ENCODE results near the gene AGAP1.
A peak's percentile ranks its signal among the peaks of the same experiment; 100 is the strongest.

The AGAP1 gene

DNA sequence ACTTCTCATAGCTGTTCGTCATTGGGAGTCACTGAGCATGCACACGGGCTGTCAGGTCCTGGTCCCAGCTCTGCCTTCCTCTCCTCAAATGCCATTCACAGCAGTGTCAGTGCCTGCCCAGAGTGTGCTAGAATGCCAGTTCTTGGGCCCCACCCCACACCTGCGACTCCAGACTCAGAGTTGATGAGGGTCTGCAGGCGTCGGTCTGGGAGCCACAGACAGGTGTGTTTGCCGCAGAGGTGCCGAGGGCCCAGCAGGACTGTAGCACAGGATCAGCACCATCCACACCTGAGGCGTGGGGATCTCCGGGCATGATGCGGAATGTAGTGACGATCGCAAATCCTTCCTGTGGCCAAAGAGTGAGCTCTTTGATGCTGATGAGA lies 56.5 kb downstream of the AGAP1 start:
- DNase-seq (ENCODE audit: low read depth) = no peak

DNA sequence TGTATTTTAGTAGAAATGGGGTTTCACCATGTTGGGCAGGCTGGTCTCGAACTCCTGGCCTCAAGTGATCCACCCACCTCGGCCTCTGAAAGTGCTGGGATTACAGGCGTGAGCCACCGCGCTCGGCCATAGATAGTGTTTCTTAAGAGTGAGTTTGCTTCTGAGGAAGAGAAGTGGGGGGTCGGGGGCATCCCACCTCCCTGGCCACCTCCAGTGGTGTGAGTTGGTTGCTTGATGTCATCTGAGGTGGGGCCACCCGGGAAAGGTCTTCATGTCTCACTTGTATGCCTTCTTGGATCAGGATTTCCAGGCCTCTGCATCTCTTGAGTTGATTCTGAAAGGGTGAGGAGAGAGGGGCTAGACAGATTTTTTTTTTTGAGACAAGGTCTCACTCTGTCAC lies 57.1 kb downstream of the AGAP1 start:
- DNase-seq (ENCODE audit: low read depth) = no peak

DNA sequence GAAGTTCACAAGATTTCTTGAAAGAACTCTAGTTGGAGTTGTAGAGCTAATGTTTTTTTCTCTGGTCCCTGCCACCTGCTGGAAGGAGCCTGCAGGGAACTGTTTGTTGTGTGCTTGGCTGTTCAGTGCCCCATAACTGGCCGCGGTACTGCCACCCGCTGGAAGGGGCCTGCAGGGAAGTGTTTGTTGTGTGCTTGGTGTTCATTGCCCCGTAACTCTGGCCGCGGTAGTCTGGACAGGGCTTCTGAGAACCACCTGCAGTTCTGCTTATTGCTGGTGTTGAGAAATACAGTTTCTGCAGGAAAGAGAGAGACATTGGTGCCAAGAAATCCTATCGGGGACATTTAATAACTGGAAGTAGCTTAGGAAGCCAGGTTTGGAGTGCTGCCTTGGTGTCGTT lies 58.1 kb downstream of the AGAP1 start:
- DNase-seq (ENCODE audit: low read depth) = peak; percentile 57

DNA sequence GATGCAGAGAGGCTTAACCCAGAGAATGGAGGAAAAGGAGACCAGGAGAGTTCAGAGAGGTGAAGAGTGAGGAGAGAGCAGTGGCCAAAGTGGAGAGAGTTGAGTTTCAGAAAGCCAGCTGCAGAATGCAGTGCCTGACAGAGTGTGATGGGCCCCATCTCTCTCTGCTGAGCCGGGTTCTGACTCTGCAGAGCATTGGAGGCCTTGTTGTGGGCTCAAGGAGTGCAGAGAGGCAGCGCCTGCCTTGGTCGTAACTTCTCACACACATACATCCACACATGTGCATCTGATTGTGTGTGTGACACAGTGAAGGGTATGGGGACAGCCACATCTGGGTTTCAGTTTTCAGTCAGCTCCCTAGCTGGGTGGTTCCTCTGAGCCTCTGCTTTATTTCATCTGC lies 58.8 kb downstream of the AGAP1 start:
- no peak for DNase-seq (ENCODE audit: low read depth)

DNA sequence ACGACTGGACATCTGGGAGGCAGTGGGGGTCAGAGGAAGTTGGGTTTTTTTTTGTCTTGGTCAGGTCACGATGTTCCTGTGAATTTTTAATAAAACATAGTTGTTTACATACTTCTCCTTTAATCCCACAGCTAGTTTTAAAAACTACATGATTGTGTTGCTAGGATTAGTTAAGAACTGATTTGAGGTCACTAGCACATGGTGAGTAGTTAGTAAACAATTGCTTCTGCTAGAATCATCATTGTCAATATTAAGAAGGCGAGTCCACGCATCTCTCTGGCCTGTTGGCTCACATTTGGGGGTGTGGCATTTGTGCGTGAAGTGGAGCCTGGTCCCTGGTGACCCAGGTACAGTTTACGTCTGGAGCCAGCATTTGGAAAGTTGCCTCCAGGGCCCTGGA lies 59.4 kb downstream of the AGAP1 start:
- DNase-seq (ENCODE audit: low read depth) = no peak

DNA sequence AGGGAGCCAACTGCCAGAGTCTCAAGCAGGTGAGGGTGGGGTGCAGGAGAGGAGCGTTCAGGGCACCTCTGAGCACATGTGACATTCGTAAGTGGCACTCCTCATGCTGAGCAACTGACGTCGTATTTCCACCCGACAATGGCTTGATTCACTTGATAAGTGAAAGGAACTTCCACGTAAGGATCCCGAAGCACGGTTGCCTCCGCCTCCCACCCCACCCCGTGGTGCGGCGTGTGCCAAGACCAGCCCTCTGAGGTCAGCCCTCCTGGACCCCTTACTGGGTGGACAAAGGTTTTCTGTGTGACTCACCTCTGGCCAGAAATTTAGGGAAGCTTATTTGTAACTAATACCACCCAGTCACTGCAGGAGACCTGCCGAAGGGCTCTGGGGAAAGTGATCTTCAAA lies 59.9 kb downstream of the AGAP1 start:
- DNase-seq (ENCODE audit: low read depth) = no peak

DNA sequence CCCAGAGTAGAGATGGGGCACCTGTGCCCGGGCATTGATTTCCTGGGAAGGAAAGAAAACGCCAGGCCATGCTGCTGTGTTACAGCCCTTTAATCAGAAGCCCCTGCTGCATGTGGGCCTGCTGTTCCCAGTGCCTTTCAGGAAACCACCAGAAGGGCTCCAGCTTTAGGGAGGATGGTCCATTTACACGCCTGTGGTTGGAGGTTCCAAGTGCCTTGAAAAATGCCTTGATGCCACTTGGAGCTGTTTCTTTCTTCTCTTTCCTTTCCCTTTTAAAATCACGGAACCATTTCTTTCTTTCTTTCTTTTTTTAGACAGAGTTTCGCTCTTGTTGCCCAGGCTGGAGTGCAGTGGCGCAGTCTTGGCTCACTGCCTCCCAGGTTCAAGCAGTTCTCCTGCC lies 60.5 kb downstream of the AGAP1 start:
- DNase-seq (ENCODE audit: low read depth) = no peak

DNA sequence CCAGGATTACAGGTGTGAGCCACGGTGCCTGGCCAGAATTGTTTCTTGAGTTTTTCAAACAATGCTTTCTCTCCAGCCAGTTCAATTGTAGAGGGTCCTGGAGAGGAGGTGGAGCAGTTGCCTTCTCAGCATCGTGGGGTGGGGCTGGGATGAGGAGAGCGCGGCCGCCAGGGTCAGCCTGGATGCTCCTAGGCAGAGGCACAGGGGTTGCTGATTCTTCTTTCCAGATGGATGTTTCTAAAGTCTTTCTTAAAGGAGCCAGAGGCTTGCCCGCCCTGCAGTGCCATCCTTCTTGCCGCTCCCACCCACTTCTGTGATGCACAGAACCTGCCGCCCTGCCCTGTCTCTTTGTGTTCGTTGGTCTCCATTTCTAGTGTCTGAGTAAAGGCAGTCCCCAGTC lies 61.1 kb downstream of the AGAP1 start:
- DNase-seq (ENCODE audit: low read depth) = no peak

DNA sequence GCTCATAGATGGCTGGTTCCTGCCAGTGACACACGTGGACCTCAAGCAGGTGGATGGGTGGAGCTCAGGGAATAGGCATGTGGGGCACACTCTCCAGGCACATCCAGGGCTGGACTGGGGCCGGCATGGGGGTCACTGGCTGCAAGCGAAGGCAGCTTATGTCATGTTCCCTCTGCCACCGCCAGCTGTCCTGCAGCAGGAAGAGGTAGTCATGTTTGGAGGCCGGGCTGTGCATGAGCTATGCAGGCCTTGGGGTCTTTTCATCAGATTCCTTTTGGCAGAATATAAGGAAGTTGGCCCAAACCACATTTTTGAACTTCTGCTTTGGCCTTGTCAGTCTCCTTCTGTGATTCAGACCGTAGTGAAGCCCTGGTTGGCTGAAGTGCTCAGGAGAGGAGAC lies 61.5 kb downstream of the AGAP1 start:
- no peak for DNase-seq (ENCODE audit: low read depth)

DNA sequence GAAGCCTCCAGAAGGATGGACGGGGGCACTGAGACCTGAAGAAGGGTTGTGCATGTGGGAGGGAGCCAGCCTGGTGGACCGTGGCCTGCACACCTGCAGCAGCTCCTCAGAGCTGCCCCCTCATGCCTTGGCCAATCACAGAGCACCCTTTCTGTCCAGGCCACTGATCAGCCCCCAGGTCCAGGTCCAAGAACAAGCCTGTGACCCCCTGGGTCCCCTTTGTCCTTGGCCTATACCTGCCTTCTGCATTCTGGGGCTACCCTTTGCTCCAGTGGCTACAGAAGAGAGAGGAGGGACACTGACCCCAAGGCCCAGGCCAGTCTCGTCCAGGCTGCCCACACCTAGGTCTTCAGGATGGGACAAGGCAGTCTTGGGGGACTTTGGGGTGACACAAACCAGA lies 62.2 kb downstream of the AGAP1 start:
- DNase-seq (ENCODE audit: low read depth) = no peak

DNA sequence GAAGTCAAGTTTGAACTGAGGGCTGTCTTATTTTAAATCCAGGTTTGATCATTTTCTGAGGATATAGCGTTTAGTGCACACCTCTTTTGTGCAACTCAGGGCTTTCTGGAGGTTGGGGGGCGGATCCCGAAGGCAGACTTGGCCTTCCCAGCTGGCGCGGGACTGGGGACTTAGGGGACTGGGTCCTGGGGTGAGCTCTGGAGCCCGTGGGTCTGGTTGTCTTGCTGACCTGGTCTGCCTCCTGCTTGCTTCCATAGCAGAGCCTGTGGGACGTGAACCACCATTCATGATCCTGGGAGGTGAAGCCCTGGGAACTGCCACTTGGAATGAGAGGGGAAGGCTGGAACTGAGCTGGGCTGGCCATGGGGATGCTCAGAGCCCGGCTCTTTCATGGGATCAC lies 63.1 kb downstream of the AGAP1 start:
- DNase-seq (ENCODE audit: low read depth) = no peak

DNA sequence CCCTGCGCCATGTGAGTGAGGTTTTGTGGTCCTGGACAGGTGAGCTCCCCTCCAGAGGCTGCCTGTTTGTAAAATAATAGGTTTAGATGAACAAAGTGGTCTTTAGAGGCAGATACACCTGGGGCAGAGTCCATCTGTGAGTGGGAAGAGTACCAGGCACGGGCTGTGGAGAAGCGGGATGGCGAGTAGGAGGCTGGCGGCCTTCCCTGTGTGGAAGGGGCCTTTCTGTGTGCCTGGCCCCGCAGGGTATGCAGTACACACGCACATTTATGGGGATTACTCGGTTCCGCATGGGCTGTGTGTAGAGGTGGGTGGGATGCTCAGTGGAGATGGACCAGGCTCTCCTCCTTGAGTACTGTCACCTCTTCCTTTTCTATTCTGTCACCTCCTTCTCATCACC lies 64.1 kb downstream of the AGAP1 start:
- DNase-seq (ENCODE audit: low read depth) = no peak

DNA sequence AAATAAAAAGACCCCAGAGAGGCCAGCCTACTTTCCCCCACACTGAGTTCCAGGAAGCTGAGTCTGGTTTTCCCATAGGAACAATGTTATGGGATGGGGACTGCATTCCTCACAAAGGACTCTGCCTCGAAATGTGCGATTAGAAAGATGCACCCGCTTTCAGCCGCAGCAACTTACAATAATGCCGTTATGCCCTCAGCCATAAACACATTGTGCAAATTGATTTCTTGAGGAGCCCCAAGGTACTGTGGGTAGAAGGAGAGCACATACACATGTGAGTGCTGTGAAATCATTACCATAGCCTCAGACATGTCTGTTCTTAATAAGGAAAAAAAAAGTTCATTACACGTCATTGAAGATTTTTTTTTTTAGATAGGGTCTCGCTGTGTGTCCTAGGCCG lies 64.7 kb downstream of the AGAP1 start:
- DNase-seq (ENCODE audit: low read depth) = no peak

DNA sequence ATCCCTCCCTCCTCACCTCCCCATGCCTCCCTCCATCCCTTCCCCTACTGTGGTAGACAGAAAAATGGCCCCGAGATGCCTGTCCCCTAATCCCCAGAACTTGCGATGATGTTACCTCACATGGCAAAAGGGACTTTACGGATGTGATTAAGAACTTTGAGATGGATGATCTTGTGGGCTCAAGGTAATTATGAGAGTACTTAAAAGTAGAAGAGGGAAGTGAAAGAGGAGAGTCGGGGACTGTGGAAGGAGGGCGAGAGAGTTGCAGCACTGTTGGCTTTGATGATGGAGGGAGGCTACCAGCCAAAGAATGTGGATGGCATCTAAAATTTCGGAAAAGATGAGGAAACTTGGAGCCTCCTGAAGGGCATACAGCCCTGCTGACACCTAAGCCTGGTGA lies 66.5 kb downstream of the AGAP1 start:
- no peak for DNase-seq (ENCODE audit: low read depth)

DNA sequence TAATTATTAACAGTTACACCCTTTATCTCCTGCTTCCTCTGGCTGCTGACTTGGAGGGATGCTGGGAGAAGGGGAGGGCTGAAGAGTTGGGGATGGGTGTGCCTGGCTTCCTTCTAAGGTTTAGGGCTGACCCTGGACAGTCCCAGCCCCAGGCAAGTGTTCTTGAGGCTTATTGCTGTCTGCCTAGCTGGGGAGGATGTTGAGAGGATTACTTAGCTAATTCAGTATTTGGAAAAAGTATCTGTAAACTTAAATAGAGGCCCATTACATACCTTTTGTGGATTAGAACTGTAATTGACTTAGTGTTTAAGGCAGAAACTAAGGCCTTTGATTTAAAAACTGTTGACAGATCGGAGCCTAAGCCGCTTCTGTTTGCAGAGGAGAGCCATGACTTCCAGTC lies 67.6 kb downstream of the AGAP1 start:
- DNase-seq (ENCODE audit: low read depth) = no peak

DNA sequence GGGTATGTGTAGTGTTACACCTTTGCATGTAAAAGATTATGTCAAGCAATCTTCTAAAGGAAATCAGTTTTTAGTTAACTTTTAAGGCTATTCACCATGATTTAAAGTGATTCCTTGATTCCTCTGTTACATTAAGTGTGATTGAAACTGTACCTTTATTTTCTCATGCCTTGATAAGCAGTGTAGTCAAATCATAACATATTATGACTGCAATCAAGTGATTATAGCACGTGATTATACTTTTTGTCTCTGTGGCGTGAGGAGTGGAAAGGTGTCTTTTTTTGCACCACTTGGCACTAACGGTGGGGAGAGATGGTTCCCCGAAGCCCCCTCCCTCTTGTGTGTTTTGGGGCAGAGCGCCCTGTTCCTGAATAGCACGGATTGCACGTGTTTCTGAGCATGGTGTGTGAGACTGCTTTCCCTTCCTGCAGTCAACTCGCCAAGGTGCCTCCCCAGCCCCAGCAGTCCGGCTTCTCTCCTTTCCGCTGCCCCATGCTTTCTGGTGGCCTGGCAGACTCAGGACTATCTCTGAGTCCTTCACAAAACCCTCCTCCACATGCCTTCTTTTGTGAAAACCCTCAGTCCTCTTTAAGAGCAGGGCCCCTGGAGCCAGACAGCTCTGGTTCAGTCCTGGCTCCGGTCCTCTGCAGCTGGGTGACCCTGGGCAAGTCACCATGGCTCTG lies 68.4 kb downstream of the AGAP1 start:
- no peak for DNase-seq (ENCODE audit: low read depth)

DNA sequence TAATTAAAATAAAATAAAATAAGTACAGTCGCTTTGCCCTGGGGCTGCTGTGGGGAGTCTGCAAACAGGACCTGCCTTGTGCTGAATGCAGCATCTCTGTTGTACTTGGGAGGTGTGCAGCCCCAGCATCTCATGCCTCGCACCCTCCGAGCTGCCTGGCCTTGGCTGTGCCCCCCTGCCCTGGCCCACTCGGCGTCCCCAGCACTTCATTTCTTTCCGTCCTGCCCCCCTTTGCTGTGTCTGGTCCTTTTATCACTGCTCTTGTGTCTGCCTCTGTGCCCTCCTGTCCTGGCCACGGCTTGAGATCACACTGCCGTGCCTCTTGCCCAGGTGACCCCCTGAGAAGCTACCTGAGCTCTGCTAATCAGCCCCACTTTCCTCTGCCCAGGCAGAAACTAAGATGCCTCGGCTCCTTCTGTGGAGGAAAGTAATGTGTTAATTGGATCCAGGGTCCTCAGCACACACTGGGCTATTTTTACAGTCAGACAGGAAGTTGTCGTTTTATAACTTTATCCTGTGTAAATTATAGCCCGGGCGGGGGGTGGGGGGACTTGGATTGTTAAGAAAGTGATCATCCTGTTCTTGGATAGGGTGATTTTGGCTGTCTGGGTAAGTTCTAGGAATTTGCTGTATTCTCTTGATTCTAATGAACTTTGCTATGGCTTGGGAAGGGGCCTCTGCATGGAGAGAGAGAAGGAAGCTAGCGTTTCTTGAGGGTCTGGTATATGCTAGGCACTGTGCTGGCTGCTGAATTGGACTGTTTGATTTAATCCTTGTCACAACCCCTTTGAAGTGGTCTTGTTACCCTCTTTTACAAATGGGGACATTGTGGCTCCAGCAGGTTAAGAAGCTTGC lies 69.4 kb downstream of the AGAP1 start:
- DNase-seq (ENCODE audit: low read depth) = peak; percentile 61

DNA sequence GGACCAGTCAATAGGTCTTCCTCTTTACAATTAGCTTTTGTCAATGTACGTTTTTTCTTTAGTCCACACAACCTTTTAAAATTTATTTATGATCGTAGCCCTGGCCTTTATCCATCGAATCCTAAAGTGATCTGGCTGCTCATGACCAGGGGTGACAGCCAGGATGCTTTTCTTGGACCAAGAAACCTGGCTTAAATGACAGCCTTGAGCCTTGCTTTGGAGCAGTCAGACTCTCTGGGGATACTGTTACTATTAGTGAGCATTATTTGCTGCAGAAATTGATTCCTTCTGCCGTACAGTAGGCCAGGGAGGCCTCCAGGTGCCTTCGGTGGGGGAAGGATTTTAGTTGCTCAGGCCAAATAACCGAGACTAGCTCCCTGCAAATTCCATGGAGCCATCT lies 70.2 kb downstream of the AGAP1 start:
- DNase-seq (ENCODE audit: low read depth) = no peak

DNA sequence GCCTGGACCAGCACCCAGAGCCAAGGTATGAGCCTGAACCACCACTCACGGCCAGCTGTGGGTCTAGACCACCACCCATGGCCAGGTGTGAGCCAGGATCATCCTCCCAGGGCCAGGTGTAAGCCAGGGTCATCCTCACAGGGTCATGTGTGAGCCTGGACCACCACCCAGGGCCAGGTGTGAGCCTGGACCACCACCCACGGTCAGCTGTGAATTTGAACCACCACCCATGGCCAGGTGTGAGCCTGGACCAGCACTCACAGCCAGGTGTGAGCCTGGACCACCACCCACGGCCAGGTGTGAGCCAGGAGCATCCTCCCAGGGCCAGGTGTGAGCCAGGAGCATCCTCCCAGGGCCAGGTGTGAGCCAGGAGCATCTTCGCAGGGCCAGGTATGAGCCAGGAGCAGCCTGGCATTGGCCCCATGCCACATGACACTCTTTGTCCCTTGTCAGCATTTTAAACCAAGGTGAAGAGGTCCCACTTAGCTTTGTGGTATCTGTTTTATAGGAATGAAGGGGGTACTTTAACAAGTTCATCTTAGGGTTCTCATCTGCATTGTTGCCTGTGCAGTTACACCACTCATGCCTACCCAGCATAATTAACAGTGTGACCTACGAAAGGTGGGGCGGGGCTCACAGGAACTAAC lies 71.2 kb downstream of the AGAP1 start:
- DNase-seq (ENCODE audit: low read depth) = no peak

DNA sequence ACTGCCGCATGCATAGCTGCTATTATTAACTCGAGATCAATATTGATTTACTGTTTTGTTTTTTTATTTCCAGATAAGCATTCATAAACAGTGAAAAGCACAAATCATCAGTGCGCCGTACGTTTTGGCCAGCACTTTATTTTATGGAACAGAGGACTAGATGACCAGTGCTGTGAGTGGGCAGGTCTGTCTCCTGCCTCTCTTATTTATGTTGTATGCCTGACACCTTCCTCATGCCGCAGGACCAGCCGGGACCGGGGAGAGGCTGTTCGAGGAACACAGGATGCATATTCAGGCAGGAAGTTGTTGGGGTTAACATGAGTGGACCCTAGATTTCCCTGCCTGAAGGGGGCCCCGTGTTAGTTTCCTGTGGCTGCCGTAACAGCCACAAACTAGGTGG lies 72.6 kb downstream of the AGAP1 start:
- DNase-seq (ENCODE audit: low read depth) = no peak

DNA sequence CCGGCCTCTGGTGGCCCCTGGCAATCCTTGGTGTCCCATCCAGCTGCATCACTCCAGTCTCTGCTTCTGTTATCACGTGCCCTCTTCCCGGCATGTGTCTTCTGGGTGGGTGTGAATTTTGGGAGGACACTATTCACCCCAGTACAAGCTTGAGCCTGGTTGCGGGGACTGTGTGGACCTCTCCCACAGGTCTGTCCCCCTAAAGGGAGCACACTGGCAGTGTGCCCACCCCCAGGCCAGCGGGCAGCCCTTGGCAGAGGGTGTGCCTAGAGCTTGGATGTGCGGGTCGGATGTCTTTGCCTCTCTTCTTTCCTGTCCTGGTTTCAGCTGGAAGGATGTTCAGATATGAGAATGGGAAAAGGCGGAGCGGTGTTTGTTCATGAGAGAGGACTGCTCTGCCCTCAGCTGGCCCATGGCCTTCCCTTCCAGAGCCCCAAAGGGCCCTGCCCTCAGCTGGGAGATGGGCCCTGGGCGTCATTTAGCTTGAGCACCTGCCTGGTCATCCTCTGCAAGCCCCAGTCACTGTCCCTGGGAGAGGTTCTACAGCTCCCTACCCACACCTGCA lies 73.2 kb downstream of the AGAP1 start:
- DNase-seq (ENCODE audit: low read depth) = no peak

DNA sequence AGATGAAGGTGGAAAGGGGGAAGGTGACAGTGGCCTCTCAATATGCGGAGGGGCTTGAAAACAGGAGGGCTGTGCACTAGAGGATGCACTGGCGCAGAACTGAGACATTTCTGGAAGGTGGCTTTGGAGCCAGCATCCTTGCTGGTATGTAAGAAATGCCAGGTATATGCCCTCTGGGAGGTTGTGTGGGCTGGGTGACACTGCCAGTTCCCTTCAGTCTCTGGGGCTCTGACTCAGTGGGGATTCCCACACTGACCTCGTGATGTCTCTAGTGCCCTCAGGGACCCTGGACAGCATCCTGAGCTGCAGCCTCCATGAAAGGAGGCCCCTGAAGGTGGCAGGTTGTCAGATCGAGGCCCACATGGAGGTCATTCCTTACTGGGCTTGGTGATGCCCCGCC lies 74.0 kb downstream of the AGAP1 start:
- DNase-seq (ENCODE audit: low read depth) = no peak

DNA sequence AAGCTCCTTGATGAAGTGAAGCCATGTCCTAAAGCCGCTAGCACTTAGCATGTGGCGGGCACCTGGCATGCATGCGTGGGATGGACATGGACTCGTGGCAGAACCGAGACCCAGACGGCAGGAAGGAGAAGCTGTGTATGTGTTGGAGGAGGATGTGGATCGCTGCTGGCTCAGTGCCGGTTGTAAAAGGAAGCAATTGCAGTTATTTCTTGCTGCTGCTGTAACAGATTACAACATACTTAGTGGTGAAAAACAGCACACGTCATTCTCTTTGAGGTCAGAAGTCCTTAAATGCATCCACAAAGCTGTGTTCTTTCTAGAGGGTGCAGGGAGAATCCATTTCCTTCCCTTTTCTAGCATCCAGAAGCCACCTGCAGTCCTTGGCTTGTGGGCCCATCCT lies 74.6 kb downstream of the AGAP1 start:
- no peak for DNase-seq (ENCODE audit: low read depth)

Data from EH (cell line).